KMS-11 (cell line): ENCODE data around the gene MASP2.
"Not testable (repeated sequence)": the region's sequence is repeated elsewhere in the genome, so short reads cannot be mapped to it uniquely, and the experiment has no call there.

Experiments
- H2AFZ ChIP-seq: fragments of 200-600 bp; sonication (generic); 2 replicates; pipeline ENCODE4 v1.6.1; 2016; ENCODE audit warnings: antibody characterized with exemption, mixed run types, low read depth
- H3K27ac ChIP-seq: fragments of 200-600 bp; sonication (generic); 2 replicates; pipeline ENCODE4 v1.6.1; 2016; ENCODE audit warnings: mild to moderate bottlenecking, mixed run types
- H3K27me3 ChIP-seq: fragments of 200-600 bp; sonication (generic); 2 replicates; pipeline ENCODE4 v1.6.1; 2017; ENCODE audit warnings: mild to moderate bottlenecking, low read depth, mixed run types, moderate library complexity; ENCODE audit not compliant: insufficient read depth
- H3K36me3 ChIP-seq: fragments of 200-600 bp; sonication (generic); 2 replicates; pipeline ENCODE4 v1.6.1; 2017; ENCODE audit warnings: mild to moderate bottlenecking, mixed run types; ENCODE audit not compliant: insufficient read depth
- H3K4me1 ChIP-seq: fragments of 200-600 bp; sonication (generic); 2 replicates; pipeline ENCODE4 v1.6.1; 2016; ENCODE audit warnings: mild to moderate bottlenecking, low read depth, mixed run types; ENCODE audit not compliant: poor library complexity, severe bottlenecking
- H3K4me2 ChIP-seq: fragments of 200-600 bp; sonication (generic); 2 replicates; pipeline ENCODE4 v1.7.0; 2016; ENCODE audit warnings: mild to moderate bottlenecking, mixed run types
- H3K4me3 ChIP-seq: fragments of 200-600 bp; sonication (generic); IDR thresholded peaks from 2 replicates; pipeline ENCODE4 v1.6.1; 2017; ENCODE audit warnings: low read depth, low read length, mixed read lengths; ENCODE audit not compliant: insufficient read depth
- H3K79me2 ChIP-seq: fragments of 200-600 bp; sonication (generic); 2 replicates; pipeline ENCODE4 v1.6.1; 2016; ENCODE audit warnings: low read depth, mixed run types; ENCODE audit not compliant: insufficient read depth
- H3K9ac ChIP-seq: fragments of 200-600 bp; sonication (generic); 2 replicates; pipeline ENCODE4 v1.6.1; 2016; ENCODE audit warnings: mild to moderate bottlenecking, mixed run types
- H4K20me1 ChIP-seq: fragments of 200-600 bp; sonication (generic); 2 replicates; pipeline ENCODE4 v1.6.1; 2016; ENCODE audit warnings: mild to moderate bottlenecking, mixed run types; ENCODE audit not compliant: insufficient read depth
- TF ChIP-seq, protein P1 (sequence below): fragments of 200-600 bp; sonication (generic); conservative IDR thresholded peaks from 2 replicates; pipeline ENCODE4 v1.6.1; 2017; ENCODE audit warnings: low read depth, mild to moderate bottlenecking, antibody characterized with exemption, low read length, moderate library complexity, mixed read lengths

The MASP2 gene

DNA sequence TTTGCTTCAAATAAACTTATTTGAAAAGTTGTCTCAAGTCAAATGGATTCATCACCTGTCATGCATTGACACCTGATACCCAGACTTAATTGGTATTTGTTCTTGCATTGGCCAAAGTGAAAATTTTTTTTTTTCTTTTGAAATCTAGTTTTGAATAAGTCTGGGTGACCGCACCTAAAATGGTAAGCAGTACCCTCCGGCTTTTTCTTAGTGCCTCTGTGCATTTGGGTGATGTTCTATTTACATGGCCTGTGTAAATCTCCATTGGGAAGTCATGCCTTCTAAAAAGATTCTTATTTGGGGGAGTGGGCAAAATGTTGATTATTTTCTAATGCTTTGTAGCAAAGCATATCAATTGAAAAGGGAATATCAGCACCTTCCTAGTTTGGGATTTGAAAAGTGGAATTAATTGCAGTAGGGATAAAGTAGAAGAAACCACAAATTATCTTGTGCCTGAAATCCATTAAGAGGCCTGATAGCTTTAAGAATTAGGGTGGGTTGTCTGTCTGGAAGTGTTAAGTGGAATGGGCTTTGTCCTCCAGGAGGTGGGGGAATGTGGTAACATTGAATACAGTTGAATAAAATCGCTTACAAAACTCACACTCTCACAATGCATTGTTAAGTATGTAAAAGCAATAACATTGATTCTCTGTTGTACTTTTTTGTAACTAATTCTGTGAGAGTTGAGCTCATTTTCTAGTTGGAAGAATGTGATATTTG is 22.7 kb downstream of the MASP2 start:
- H3K27ac ChIP-seq: no peak overlapping the region
- TF ChIP-seq, protein P1, sequence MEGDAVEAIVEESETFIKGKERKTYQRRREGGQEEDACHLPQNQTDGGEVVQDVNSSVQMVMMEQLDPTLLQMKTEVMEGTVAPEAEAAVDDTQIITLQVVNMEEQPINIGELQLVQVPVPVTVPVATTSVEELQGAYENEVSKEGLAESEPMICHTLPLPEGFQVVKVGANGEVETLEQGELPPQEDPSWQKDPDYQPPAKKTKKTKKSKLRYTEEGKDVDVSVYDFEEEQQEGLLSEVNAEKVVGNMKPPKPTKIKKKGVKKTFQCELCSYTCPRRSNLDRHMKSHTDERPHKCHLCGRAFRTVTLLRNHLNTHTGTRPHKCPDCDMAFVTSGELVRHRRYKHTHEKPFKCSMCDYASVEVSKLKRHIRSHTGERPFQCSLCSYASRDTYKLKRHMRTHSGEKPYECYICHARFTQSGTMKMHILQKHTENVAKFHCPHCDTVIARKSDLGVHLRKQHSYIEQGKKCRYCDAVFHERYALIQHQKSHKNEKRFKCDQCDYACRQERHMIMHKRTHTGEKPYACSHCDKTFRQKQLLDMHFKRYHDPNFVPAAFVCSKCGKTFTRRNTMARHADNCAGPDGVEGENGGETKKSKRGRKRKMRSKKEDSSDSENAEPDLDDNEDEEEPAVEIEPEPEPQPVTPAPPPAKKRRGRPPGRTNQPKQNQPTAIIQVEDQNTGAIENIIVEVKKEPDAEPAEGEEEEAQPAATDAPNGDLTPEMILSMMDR: no peak
- H3K4me2 ChIP-seq: no peak overlapping the region
- no peak overlapping the region for H3K9ac ChIP-seq
- H2AFZ ChIP-seq: no peak overlapping the region
- H3K27me3 ChIP-seq: no peaks in the 10 kb centered on the region
- no peaks in the 10 kb centered on the region for H3K4me1 ChIP-seq
- peaks cover 14% of the 10 kb centered on the region for H4K20me1 ChIP-seq
- no peak overlapping the region for H3K4me3 ChIP-seq
- H3K36me3 ChIP-seq: peaks cover 18% of the 10 kb centered on the region; the same call in 1 of the 2 replicates
- no peaks in the 10 kb centered on the region for H3K79me2 ChIP-seq

DNA sequence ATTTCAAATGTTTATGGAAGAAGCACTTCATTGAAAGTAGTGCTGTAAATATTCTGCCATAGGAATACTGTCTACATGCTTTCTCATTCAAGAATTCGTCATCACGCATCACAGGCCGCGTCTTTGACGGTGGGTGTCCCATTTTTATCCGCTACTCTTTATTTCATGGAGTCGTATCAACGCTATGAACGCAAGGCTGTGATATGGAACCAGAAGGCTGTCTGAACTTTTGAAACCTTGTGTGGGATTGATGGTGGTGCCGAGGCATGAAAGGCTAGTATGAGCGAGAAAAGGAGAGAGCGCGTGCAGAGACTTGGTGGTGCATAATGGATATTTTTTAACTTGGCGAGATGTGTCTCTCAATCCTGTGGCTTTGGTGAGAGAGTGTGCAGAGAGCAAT is 23.8 kb downstream of the MASP2 start:
- Histone ChIP-seq H3K4me3 (no peak overlapping the region), H3K4me1 (no peaks in the 10 kb centered on the region), H4K20me1 (peaks cover 14% of the 10 kb centered on the region), H3K9ac (no peak overlapping the region), H3K27ac (no peak overlapping the region), H3K36me3 (peaks cover 27% of the 10 kb centered on the region; the same call in 1 of the 2 replicates), H3K79me2 (no peaks in the 10 kb centered on the region), H3K4me2 (no peak overlapping the region), H2AFZ (no peak overlapping the region), H3K27me3 (no peaks in the 10 kb centered on the region)
- TF ChIP-seq, protein P1: no peak

DNA sequence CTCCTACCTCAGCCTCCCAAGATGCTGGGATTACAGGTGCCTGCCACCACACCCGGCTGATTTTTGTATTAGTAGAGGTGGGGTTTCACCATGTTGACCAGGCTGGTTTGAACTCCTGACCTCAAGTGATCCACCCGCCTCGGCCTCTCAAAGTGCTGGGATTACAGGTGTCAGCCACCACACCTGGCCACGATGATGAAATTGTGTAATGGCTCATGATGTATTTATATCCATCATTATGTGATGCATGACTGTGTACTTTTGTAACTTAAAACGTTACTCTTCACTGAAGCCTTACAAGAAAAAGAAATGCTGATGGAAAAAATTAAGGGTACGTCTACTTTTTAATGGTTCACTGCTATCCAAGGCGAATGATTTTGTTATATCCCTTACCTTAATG is 27.1 kb downstream of the MASP2 start:
- Histone ChIP-seq H3K79me2 (peaks cover 23% of the 10 kb centered on the region; the same call in 1 of the 2 replicates), H3K27me3 (no peaks in the 10 kb centered on the region), H3K4me2 (no peak overlapping the region), H3K4me1 (peaks cover 4% of the 10 kb centered on the region), H3K27ac (no peak overlapping the region), H2AFZ (no peak overlapping the region), H3K9ac (no peak overlapping the region), H3K4me3 (no peak overlapping the region), H3K36me3 (peaks cover 44% of the 10 kb centered on the region; the same call in 1 of the 2 replicates), H4K20me1 (peaks cover 23% of the 10 kb centered on the region)
- TF ChIP-seq, protein P1: no peak

DNA sequence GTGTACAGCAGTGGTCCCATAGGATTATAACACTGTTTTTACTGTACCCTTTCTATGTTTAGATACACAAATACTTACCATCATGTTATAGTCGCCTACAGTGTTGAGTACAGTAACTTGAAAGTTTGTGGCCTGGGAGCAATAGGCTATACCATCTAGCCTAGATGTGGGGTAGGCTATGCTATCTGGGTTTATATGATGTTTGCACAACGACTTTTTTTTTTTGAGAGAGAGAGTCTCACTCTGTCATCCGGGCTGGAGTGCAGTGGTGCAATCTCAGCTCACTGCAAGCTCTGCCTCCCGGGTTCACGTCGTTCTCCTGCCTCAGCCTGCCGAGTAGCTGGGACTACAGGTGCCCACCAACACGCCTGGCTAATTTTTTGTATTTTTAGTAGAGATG is 27.7 kb downstream of the MASP2 start:
- H3K4me1 ChIP-seq, H3K27ac ChIP-seq, H2AFZ ChIP-seq, H3K27me3 ChIP-seq, H3K4me2 ChIP-seq, H3K9ac ChIP-seq, H3K4me3 ChIP-seq: not testable (repeated sequence)
- peaks cover 24% of the 10 kb centered on the region for H4K20me1 ChIP-seq
- peaks cover 50% of the 10 kb centered on the region; the same call in 1 of the 2 replicates for H3K36me3 ChIP-seq
- H3K79me2 ChIP-seq: peaks cover 29% of the 10 kb centered on the region

DNA sequence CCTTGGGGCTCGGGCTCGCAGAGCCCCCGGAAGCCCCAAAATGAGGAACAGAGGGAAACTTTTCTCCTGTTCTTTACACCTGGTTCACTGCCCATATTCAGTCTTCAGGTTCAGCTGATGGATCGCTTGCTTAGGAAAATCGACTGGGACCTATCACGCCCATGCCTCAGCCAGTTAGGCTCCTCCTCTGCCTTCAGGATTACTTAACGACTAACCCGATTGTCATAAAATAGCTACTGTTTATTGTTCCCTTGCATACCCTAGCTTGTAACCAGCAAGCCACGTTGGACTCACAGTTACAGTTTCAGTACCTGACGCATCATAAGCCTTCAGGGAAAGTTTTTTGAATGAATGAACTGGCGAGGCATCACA is 33.9 kb downstream of the MASP2 start:
- TF ChIP-seq, protein P1: no peak
- Histone ChIP-seq H3K4me3 (peak overlapping the region; percentile 73), H3K79me2 (peaks cover 48% of the 10 kb centered on the region), H3K27me3 (no peaks in the 10 kb centered on the region), H3K4me1 (peaks cover 23% of the 10 kb centered on the region), H2AFZ (peak overlapping the region; percentile 96; the same call in 1 of the 2 replicates), H3K36me3 (peaks cover 31% of the 10 kb centered on the region; the same call in 1 of the 2 replicates), H4K20me1 (peaks cover 24% of the 10 kb centered on the region), H3K9ac (peak overlapping the region; percentile 100), H3K27ac (peak overlapping the region; percentile 99), H3K4me2 (peak overlapping the region; percentile 100)
